ENCODE data around the gene CSTA.
A peak's percentile ranks its signal among the peaks of the same experiment; 100 is the strongest.

The CSTA gene

GRCh38 chr3:122324871-122325323 is at the start of gene CSTA:
Gene CSTA, plus strand, starts transcription at chr3:122325248. Its CDS starts 45 bp downstream, at chr3:122325293.
- no peak for DNase-seq

GRCh38 chr3:122281891-122282290 is 43.2 kb upstream of the CSTA start:
- DNase-seq, result no peak

GRCh38 chr3:122283796-122284445 is 41.1 kb upstream of the CSTA start:
- no peak for DNase-seq

- DNase-seq, result no peak
These were observed 40.6 kb upstream of the CSTA start for GRCh38 chr3:122284486-122284885.

GRCh38 chr3:122294359-122294758 is 30.7 kb upstream of the CSTA start:
- no peak for DNase-seq

GRCh38 chr3:122295266-122296062 is 29.6 kb upstream of the CSTA start:
- DNase-seq, result no peak

GRCh38 chr3:122298239-122298638 is 26.8 kb upstream of the CSTA start:
- no peak for DNase-seq

GRCh38 chr3:122299215-122299614 is 25.8 kb upstream of the CSTA start:
- DNase-seq, result no peak

GRCh38 chr3:122299872-122300460 is 25.1 kb upstream of the CSTA start:
- DNase-seq, result peak; percentile 29 to 50

- DNase-seq, result no peak
These were observed 24.0 kb upstream of the CSTA start for GRCh38 chr3:122301063-122301462.

- peak in 1 of 2 experiments; percentile 18 for DNase-seq
These were observed 19.0 kb upstream of the CSTA start for GRCh38 chr3:122305818-122306621.

GRCh38 chr3:122306622-122306953 is 18.5 kb upstream of the CSTA start:
- no peak for DNase-seq

GRCh38 chr3:122307094-122307687 is 17.9 kb upstream of the CSTA start:
- no peak for DNase-seq

- DNase-seq, result no peak
These were observed 17.1 kb upstream of the CSTA start for GRCh38 chr3:122307976-122308375.

GRCh38 chr3:122310361-122310760 is 14.7 kb upstream of the CSTA start:
- DNase-seq, result no peak

GRCh38 chr3:122312826-122313225 is 12.2 kb upstream of the CSTA start:
- DNase-seq, result no peak

GRCh38 chr3:122313281-122313680 is 11.8 kb upstream of the CSTA start:
- no peak for DNase-seq

- DNase-seq, result no peak
These were observed 10.7 kb upstream of the CSTA start for GRCh38 chr3:122314228-122314876.

- DNase-seq, result no peak
These were observed 9.4 kb upstream of the CSTA start for GRCh38 chr3:122315619-122316018.

GRCh38 chr3:122316368-122316767 is 8.7 kb upstream of the CSTA start:
- no peak for DNase-seq

- no peak for DNase-seq
These were observed 6.4 kb upstream of the CSTA start for GRCh38 chr3:122318620-122319019.
